Left lung (tissue), 10 donors: Measurements from ENCODE around the gene B4GALT1. TPM values are rescaled to one million over a fixed set of nuclear protein-coding genes. Genes with fewer than 3 reads are reported as not detected.

Experiments
- ATAC-seq: fragments of 200-7000 bp; cut with Tn5 transposase; one replicate; pipeline ENCODE4 v1.9.1; 2020; ENCODE audit warnings: moderate library complexity
- DNase-seq, 4 donors: peaks; one replicate each; pipeline ENCODE4 v3.0.0-alpha.2; 2013 to 2020
- H3K27ac ChIP-seq, 2 donors: fragments of 200-600 bp; sonication (generic) in 1 of 2; one replicate each; pipeline versions ENCODE4 v1.5.0 to v1.8.0; 2020 to 2021
- H3K27me3 ChIP-seq, 2 donors: fragments of 200-600 bp; sonication (generic) in 1 of 2; one replicate each; pipeline versions ENCODE4 v1.5.0 to v1.8.0; 2020 to 2021
- H3K36me3 ChIP-seq, 2 donors: fragments of 200-600 bp; sonication (generic) in 1 of 2; one replicate each; pipeline versions ENCODE4 v1.5.0 to v1.8.0; 2020 to 2021
- H3K4me1 ChIP-seq, 2 donors: fragments of 200-600 bp; one replicate each; pipeline ENCODE4 v1.8.0; 2021
- H3K4me3 ChIP-seq, 2 donors: fragments of 200-600 bp; sonication (generic) in 1 of 2; one replicate each; pipeline versions ENCODE4 v1.5.0 to v1.8.0; 2020 to 2021; ENCODE audit warnings: mild to moderate bottlenecking in 1 of 2
- H3K9me3 ChIP-seq, 2 donors: fragments of 200-600 bp; sonication (generic) in 1 of 2; one replicate each; pipeline versions ENCODE4 v1.5.0 to v1.8.0; 2020 to 2021
- CTCF ChIP-seq, 2 donors: fragments of 200-600 bp; sonication (generic) in 1 of 2; IDR thresholded peaks; one replicate each; pipeline versions ENCODE4 v1.5.0 to v1.8.0; 2021; ENCODE audit warnings: antibody characterized with exemption in 2 of 2
- intact Hi-C, 2 donors: fragments of 100-400 bp; cut with DNase I; formaldehyde crosslinking; loops; one replicate each; pipeline versions ENCODE4 v1.11.2 to v1.14.2; 2022
- polyA plus RNA-seq, 6 donors: library from polyadenylated mRNA; unstranded; fragments of 120-200 nt; gene quantifications; one replicate each; pipeline ENCODE4 v1.2.1, GENCODE V29; 2013; ENCODE audit not compliant: insufficient read length in 6 of 6
- total RNA-seq, 2 donors: library from RNA; stranded (reverse); fragmentation: NEBNext Ultra II Directional; extraction: Animal tissue kit (Norgen Biotek cat#: 25700); gene quantifications; one replicate each; pipeline ENCODE4 v1.2.1, GENCODE V29; 2021
- donor health status: DM: no; HTN: yes; CAD: no.
- donor health status: DM: no; HTN: no; CAD: no.

Gene B4GALT1
- total and polyA plus RNA-seq, 8 donors = 58.8 to 107 (median 76.0) TPM

GRCh38 chr9:33109850-33110595, 57.1 kb downstream of the B4GALT1 start:
- no peak for TF ChIP-seq CTCF (IDR thresholded peaks at IDR 0.05)
- Histone ChIP-seq H3K36me3 (peaks cover 0 to 49% of the 10 kb centered on the region in 2 donors), H3K4me1 (peaks cover 6 to 12% of the 10 kb centered on the region in 2 donors), H3K27ac (peak overlapping the region in 1 of 2 donors; percentile 4), H3K9me3 (no peaks in the 10 kb centered on the region), H3K4me3 (no peak overlapping the region), H3K27me3 (no peaks in the 10 kb centered on the region)
- ATAC-seq (no peak), DNase-seq (no peak)
- intact Hi-C loops = no loop called here

GRCh38 chr9:33109097-33109496, 58.0 kb downstream of the B4GALT1 start:
- no peak for DNase-seq
- TF ChIP-seq CTCF (IDR thresholded peaks at IDR 0.05) = no peak
- Histone ChIP-seq H3K4me3 (no peak overlapping the region), H3K36me3 (peaks cover 0 to 41% of the 10 kb centered on the region in 2 donors), H3K9me3 (no peaks in the 10 kb centered on the region), H3K27me3 (no peaks in the 10 kb centered on the region), H3K27ac (no peak overlapping the region), H3K4me1 (peaks cover 6 to 12% of the 10 kb centered on the region in 2 donors)
- no peak for ATAC-seq
- intact Hi-C loops = no loop called here

- Histone ChIP-seq H3K27ac (no peak overlapping the region), H3K36me3 (peaks cover 0 to 34% of the 10 kb centered on the region in 2 donors), H3K27me3 (no peaks in the 10 kb centered on the region), H3K4me1 (peaks cover 6 to 12% of the 10 kb centered on the region in 2 donors), H3K4me3 (no peak overlapping the region), H3K9me3 (no peaks in the 10 kb centered on the region)
- no peak for TF ChIP-seq CTCF (IDR thresholded peaks at IDR 0.05)
- no peak for ATAC-seq
- intact Hi-C loops = no loop called here
- DNase-seq = no peak
These were observed 58.7 kb downstream of the B4GALT1 start for GRCh38 chr9:33108472-33108871.

GRCh38 chr9:33107762-33108161, 59.4 kb downstream of the B4GALT1 start:
- no peak for ATAC-seq
- Histone ChIP-seq H3K4me3 (no peak overlapping the region), H3K4me1 (peaks cover 6 to 12% of the 10 kb centered on the region in 2 donors), H3K27me3 (no peaks in the 10 kb centered on the region), H3K27ac (peak overlapping the region; percentile 59 to 67), H3K36me3 (peaks cover 0 to 27% of the 10 kb centered on the region in 2 donors), H3K9me3 (no peaks in the 10 kb centered on the region)
- intact Hi-C loops = no loop called here
- DNase-seq = no peak
- TF ChIP-seq CTCF (IDR thresholded peaks at IDR 0.05) = no peak

- no peaks in the 10 kb centered on the region for H3K9me3 ChIP-seq
- TF ChIP-seq CTCF (IDR thresholded peaks at IDR 0.05) = no peak
- peaks cover 6 to 12% of the 10 kb centered on the region in 2 donors for H3K4me1 ChIP-seq
- DNase-seq (peak in 2 of 4 donors; percentile 26 to 51), ATAC-seq (peak; percentile 47)
- H3K27ac ChIP-seq = peak overlapping the region; percentile 59 to 67
- H3K4me3 ChIP-seq = no peak overlapping the region
- H3K36me3 ChIP-seq = peaks cover 0 to 20% of the 10 kb centered on the region in 2 donors
- intact Hi-C loops = no loop called here
- H3K27me3 ChIP-seq = no peaks in the 10 kb centered on the region
These were observed 60.1 kb downstream of the B4GALT1 start for GRCh38 chr9:33106827-33107621.
